Inflammatory macrophage (primary cell): ENCODE measurements around the gene TDP1.

ENCODE experiments used
- DNase-seq, 2 donors: peaks; one replicate each; pipeline ENCODE4 v3.0.0-alpha.2; 2020 to 2022

Gene TDP1

GRCh38 chr14:89941830-89942377, 13.8 kb upstream of the TDP1 start:
- no peak for DNase-seq

DNA sequence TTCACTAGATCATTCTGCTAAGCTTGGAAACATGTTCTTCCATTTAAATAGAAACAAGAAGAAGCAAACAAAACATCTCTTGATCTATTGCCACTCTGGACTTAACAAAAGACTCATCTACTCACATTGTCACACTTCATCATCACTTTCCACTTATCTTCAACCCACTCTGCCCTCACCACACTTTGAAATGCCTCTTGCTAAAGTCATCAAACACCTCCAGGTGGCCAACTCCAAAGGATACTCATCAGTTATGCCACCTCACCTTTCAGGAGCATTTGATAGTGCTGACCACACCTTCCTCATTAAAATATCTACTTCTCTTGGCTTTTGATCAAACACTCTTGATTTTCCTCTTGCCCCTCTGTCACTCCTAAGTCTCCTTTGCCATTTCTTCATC, 8.4 kb upstream of the TDP1 start:
- no peak for DNase-seq

DNA sequence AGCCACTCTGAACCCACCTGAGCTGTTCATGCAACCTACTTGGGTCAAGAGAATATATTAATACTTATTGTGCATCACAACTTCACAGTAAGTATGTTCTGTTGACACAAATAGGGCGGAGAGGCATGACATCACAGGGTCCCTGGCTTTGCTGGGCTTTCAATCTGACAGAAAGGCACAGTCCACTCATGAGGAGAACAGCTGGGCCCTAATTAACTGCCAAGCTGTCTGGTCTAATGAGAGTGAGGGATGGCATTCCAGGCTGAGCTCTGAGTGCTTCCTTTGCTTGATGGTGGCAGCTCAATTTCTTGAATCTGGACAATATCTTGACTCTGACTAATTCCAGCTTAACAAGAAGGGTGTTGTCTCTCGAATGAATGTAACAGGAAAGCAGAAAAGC, 3.2 kb upstream of the TDP1 start:
- DNase-seq = no peak

DNA sequence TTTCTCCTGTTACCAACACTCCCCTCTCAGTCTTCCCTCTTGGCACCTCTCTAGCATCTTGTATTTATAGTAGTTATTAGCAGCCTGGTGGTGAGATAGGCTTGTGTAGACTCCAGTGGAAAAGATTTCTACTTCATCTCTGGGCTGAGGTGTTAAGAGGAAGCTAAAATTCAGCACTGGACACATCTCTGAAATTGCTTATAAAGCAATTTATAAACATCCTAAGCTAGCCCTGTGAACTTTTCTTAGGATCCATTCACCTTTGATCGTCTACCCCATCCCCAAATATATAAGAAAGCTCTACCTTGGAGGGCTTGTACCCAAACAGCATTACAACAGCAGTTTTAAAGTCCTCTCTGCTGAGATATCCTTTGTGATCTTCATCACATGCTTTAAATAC, 2.1 kb upstream of the TDP1 start:
- no peak for DNase-seq

DNA sequence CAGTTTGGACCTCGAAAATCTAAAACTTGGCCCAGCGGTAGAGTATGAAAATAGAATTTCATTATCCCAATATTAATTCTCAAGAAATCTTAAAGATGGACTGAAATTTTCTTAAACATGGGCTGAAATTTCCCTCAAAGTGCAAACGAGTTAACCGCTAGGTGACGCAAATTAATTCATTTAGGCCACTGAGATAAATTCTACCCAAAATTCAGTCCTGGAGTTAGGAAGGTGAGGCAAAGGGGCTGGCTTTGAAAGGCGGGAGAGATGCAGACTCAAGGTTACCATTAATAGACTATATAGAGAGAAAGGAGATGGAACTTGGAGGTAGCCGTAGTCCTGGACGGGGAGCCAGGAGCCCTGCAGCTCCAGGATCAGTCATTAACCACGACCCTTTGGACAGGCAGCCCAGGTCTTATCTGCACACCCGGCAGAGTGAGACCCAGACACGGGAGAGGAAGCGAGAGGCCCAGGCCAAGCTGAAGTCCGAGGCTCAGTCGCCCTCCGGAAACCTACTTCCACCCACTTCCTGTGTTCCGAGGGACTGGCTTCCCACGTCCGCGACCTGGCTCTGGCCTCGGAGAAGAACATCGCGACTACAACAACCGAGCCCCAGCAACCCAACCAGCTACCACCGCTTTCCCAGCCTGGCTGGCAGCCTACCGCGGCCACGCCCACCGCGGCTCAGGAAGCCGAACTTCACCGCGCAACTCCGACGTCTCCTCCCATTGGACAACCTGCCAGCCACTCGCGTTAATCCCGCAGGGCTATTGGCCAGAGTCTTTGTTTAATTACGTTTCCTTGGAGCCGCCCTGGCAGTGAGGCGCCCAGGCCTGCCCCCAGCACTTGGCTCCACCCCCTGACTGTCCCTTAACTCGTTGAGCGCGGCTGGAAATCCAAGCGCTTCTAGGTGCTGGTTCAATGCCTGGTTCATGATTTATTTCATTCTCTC, 1.4 kb upstream of the TDP1 start, which contains the start of gene EFCAB11:
EFCAB11 (minus strand) TSS at position 661 of the 952 bp plus-strand sequence; CDS start at position 591, 70 bp downstream.
- peak; percentile 98 for DNase-seq

GRCh38 chr14:89955022-89955744, 544 bp upstream of the TDP1 start:
- peak; percentile 16 to 30 for DNase-seq

DNA sequence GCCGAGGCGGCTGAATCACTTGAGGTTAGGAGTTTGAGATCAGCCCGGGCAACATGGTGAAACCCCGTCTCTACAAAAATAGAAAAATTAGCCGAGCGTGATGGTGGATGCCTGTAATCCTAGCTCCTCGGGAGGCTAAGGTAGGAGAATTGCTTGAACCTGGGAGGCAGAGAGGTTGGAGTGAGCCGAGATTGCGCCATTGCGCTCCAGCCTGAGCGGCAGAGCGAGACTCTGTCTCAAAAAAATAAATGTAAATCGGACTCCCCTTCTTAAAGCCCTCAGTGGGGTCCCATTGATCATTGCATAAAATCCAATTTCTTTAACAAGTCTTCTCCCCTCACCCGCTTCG, 908 bp downstream of the TDP1 start:
- no peak for DNase-seq

GRCh38 chr14:89957376-89957775, 1.6 kb downstream of the TDP1 start:
- no peak for DNase-seq

GRCh38 chr14:89957791-89958190, 2.1 kb downstream of the TDP1 start:
- DNase-seq = no peak

DNA sequence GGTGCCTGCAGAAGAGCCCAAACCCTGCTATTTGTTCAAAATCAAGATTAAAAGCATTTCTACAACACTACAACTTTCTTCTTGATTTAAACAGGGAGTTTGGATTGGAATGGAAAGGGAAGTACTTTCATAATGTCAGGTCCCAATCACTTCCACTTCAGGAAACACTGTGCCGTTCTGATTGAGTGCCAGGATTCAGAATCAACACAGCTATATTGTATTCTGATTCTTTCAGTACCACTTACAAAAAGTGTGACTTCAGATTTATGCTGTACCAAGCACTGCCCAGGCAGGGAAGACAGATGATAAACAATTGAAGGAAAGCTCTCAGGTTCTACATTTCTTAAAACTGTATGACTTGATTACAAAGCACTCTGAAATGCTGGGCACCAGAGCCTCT, 3.2 kb downstream of the TDP1 start:
- DNase-seq = no peak

DNA sequence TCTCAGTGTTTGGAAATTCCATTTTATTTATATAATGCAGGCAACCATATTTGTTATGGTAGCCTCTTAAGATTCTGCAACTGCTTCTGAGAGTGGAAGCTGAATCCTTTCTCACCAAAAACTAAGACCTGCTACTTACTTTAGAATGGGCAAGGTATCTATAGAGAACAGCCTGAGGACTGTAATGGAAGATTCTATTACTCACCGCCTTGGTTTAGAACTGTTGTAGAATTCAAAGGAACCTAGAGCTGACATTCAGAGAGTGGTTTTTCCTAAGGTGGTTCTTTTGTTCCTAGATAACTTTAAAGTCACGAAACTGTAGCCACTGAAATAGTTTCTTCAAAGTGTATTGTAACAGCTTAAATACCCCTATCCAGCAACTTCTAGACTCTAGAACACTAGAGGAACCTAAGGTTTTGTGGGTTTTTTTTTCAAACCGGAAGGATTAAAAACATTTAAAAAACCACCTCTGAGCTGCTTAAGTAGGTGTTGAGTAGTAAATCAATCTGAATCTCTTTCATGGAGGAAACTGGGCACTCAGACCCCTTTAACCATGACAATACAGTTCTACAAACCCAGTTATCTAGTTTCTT, 4.2 kb downstream of the TDP1 start:
- no peak for DNase-seq

DNA sequence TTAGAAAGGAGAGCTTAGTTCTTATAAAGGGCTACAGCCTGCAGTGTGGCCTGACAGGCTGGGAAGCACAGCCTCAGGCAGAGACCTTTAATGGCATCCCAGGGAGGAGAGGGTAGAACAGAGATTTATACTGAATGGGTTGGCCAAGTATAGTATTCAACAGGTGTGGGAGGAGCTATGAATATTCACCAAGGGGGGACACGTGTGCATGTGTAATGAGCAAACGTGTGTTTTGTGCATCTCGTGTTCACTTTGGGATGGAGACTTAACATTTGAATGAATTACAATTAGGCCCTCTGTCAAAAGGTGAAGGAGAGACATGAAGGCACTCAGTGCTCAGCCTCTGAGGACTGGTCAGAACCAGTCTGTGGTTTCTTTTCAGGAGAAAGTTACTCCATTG, 5.2 kb downstream of the TDP1 start:
- DNase-seq = no peak

- no peak for DNase-seq
These were observed 7.7 kb downstream of the TDP1 start for GRCh38 chr14:89963288-89963978.

DNA sequence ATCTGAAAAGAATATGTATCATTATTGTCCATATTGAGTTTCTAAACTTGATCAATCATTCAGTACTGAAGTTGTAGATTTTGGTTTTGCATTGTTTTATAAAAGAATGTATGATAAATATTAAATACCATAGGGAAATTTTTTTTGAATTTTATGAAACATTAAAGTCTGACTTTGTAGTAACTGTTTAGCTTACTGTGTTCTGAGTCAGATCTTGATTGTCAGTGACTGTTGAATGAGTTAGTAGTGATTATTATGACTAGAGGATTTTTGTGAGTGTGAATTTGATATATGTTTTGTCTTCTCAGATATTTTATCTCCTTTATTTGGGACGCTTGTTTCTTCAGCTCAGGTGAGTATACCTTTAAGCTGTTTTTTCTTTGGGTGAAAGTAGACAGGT, 10.1 kb downstream of the TDP1 start:
- DNase-seq = no peak

- peak; percentile 68 to 81 for DNase-seq
These were observed 17.6 kb downstream of the TDP1 start for GRCh38 chr14:89973234-89973823.

DNA sequence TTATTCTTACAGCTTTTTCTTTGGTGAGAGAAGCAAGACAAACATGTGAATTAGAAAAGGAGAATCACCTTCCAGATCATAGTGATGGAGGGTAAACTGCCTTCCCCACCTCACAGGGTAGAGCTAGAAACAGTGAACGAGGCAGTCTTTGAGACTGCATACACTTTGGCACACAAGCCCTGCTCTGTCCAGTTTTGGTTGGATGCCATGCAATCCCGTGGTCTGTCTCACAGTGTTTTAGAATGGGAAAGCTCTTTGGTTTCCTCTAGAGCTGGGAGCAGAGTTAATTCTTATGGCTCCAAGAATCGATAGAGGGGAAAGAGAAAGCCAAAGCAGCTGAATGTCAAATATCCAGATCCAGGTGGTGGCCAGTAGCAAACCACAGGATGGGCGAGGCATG, 21.9 kb downstream of the TDP1 start:
- DNase-seq = no peak

DNA sequence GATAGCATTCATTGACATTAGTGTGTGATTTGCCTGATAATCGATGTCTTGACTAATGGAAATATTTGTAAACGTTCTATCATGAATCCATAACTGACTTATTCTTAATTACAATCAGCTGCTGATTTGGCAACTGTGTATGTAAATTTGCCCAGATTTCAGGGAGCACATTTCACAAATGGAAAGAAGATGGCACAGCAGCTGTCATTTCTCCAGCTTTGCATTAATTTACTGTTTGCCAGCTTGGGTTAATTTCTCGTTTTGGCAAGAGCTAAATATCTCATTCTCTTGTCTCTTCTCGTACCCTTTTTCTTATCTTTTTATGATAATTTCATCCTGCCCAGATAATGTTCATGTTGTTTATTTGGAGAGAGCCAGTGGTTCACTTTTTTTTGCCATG, 22.9 kb downstream of the TDP1 start:
- no peak for DNase-seq

GRCh38 chr14:89983375-89983774, 27.6 kb downstream of the TDP1 start:
- DNase-seq = no peak

DNA sequence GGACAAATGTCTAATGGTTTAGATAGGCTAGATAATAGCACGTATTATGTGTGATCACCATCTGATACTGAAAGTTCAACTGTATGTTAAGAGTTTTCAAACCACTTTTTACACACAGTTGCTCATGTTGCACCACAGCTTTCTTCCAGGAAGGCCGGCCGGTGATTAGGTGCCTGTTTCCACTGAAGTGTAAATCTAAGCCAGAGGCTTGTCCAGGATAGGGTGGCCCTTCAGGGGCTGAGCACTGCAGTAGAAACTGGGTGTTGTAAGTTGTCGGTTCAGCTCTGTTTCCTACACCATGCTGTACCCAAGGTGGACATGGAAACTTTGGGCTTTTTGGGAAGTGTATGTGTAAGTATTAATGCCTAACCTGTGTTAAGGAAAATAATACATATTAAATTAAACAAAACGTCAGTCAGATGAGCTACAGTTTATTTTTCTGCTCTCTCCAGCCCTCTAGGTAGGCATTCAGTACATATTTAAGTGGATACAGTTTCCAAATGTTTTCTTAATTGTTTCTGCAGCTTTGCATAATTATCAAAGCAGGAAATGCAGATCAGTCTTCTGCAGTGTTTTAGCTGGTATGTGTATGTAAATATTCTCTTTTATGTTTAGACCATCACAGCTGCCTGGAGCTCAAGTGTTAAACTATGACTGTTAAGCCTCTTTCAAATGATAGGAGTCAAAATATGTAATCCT, 30.9 kb downstream of the TDP1 start:
- no peak for DNase-seq

- no peak for DNase-seq
These were observed 31.4 kb downstream of the TDP1 start for GRCh38 chr14:89987161-89987475.

GRCh38 chr14:89988787-89989186, 33.1 kb downstream of the TDP1 start:
- DNase-seq = no peak

GRCh38 chr14:89990218-89990617, 34.5 kb downstream of the TDP1 start:
- DNase-seq = no peak
